ENCODE results near the gene UTS2R. TPM values are rescaled to one million over a fixed set of nuclear protein-coding genes. Genes with fewer than 3 reads are reported as not detected.
"Not testable (repeated sequence)": the region's sequence is repeated elsewhere in the genome, so short reads cannot be mapped to it uniquely, and the experiment has no call there.

Gene UTS2R
- total and polyA plus RNA-seq, 8 donors, result not detected

- Histone ChIP-seq H3K9me3 (no peaks in the 10 kb centered on the region), H3K27me3 (no peaks in the 10 kb centered on the region), H3K27ac (no peak overlapping the region), H3K4me3 (no peak overlapping the region), H3K36me3 (peaks cover 1 to 75% (median 54%) of the 10 kb centered on the region in 4 donors), H3K4me1 (no peaks in the 10 kb centered on the region)
- 92 to 97% (median 95%) methylated on average over 20 to 21 of the region's 21 CpGs for WGBS, 5 donors
- no peak for TF ChIP-seq POLR2AphosphoS5 (IDR thresholded peaks at IDR 0.05)
- TF ChIP-seq, protein P1, sequence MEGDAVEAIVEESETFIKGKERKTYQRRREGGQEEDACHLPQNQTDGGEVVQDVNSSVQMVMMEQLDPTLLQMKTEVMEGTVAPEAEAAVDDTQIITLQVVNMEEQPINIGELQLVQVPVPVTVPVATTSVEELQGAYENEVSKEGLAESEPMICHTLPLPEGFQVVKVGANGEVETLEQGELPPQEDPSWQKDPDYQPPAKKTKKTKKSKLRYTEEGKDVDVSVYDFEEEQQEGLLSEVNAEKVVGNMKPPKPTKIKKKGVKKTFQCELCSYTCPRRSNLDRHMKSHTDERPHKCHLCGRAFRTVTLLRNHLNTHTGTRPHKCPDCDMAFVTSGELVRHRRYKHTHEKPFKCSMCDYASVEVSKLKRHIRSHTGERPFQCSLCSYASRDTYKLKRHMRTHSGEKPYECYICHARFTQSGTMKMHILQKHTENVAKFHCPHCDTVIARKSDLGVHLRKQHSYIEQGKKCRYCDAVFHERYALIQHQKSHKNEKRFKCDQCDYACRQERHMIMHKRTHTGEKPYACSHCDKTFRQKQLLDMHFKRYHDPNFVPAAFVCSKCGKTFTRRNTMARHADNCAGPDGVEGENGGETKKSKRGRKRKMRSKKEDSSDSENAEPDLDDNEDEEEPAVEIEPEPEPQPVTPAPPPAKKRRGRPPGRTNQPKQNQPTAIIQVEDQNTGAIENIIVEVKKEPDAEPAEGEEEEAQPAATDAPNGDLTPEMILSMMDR (IDR thresholded peaks at IDR 0.05), result no peak
- no peak for TF ChIP-seq EP300 (IDR thresholded peaks at IDR 0.05)
- no peak for TF ChIP-seq POLR2A (IDR thresholded peaks at IDR 0.05)
- intact Hi-C loops (cut with DNase I; ENCODE audit: low total_unique reads), result no loop called here
- no peak for DNase-seq
Observed at GRCh38 chr17:82408938-82409318, 37.4 kb downstream of the UTS2R start.

DNA sequence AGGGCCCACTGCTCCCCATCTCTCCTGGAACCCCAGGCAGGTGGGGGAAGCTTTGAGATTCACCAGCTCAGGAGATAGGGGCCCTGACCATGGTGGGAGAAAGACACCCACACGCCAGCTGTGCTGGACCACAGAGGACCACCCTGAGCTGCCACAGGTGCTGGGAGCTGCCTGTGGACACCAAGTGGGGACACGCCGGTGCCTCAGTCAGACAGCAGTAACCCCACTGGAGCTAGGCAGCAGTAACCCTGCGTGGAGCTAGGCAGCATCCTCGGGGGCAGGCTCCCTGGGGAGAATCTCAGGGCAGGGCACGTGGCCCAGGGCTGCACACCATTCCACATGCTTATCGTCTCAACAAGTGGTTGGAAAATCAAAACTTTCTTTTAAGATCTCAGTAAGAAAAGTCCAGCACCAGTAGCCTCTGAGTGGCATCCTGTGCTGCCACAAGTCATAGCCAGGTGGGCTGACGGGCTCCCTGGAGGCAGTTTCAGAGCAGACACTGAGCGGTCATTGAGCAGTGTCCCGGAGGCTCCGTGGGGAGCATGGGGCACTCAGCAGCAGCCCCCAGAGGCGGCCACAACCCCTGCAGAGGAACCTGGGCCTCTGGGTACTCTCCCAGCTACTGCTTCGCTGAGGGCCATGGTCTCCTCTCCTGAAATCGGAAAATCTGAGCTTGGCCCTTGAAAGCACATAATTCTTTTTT is 38.6 kb downstream of the UTS2R start:
- Histone ChIP-seq H3K4me1 (peaks cover 0 to 10% (median 8%) of the 10 kb centered on the region in 4 donors), H3K36me3 (peaks cover 0 to 63% (median 43%) of the 10 kb centered on the region in 4 donors), H3K27me3 (no peaks in the 10 kb centered on the region), H3K27ac (no peak overlapping the region), H3K4me3 (no peak overlapping the region), H3K9me3 (no peaks in the 10 kb centered on the region)
- intact Hi-C loops (cut with DNase I; ENCODE audit: low total_unique reads), result loop anchor here (5.0 kb wide), 1 partner anchor 58 kb away; no protein-coding TSS in a partner anchor
- no peak for TF ChIP-seq POLR2A (IDR thresholded peaks at IDR 0.05)
- TF ChIP-seq, protein P1 (IDR thresholded peaks at IDR 0.05), result no peak
- TF ChIP-seq POLR2AphosphoS5 (IDR thresholded peaks at IDR 0.05), result no peak
- no peak for TF ChIP-seq EP300 (IDR thresholded peaks at IDR 0.05)
- 89 to 95% (median 95%) methylated on average over 14 of the region's 14 CpGs for WGBS, 5 donors
- no peak for DNase-seq

DNA sequence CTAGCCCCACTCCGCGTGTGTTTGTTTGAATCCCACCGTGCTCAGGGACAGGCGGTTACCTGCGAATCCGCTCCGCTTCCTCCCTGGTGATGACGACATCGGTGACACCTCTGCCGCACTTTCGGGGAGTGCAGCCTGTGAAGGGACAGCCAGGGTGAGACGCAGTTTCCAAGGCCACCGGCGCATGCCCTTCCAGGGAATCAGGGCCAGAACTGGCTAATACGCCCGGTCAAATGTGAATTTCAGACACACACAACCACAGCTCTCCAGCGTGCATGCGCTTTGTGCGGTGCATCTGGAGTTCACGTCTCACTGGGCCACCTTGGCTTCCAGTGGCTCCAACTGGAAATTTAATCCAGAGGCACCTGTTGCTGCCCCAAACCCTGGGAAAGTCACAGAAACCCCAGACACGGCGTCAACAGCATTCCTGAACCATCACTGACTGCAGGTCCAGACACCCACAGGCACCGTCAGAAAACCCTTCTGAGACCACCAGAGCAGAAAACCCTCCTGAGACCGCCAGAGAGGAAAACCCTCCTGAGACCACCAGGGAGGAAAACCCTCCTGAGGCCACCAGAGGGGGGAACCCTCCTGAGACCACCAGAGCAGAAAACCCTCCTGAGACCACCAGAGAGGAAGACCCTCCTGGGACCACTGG is 40.0 kb downstream of the UTS2R start:
- Histone ChIP-seq H3K36me3 (peaks cover 0 to 51% (median 34%) of the 10 kb centered on the region in 4 donors), H3K4me1 (peaks cover 0 to 10% (median 8%) of the 10 kb centered on the region in 4 donors), H3K27ac (no peak overlapping the region), H3K27me3 (no peaks in the 10 kb centered on the region), H3K4me3 (no peak overlapping the region), H3K9me3 (no peaks in the 10 kb centered on the region)
- DNase-seq, result no peak
- no peak for TF ChIP-seq POLR2AphosphoS5 (IDR thresholded peaks at IDR 0.05)
- no peak for TF ChIP-seq POLR2A (IDR thresholded peaks at IDR 0.05)
- TF ChIP-seq EP300 (IDR thresholded peaks at IDR 0.05), result no peak
- TF ChIP-seq, protein P1 (IDR thresholded peaks at IDR 0.05), result no peak
- intact Hi-C loops (cut with DNase I; ENCODE audit: low total_unique reads), result loop anchor here (5.0 kb wide), 1 partner anchor 59 kb away; no protein-coding TSS in a partner anchor
- 94 to 97% (median 95%) methylated on average over 22 to 24 of the region's 24 CpGs for WGBS, 5 donors

- not testable (repeated sequence) for DNase-seq, H3K27me3 ChIP-seq, H3K4me3 ChIP-seq, H3K9me3 ChIP-seq, H3K27ac ChIP-seq
- 88 to 97% (median 92%) methylated on average over 13 to 16 of the region's 16 CpGs for WGBS, 5 donors
- intact Hi-C loops (cut with DNase I; ENCODE audit: low total_unique reads), result loop anchor here (5.0 kb wide), 1 partner anchor 60 kb away; no protein-coding TSS in a partner anchor
- Histone ChIP-seq H3K36me3 (peaks cover 0 to 48% (median 33%) of the 10 kb centered on the region in 4 donors), H3K4me1 (peaks cover 0 to 11% (median 9%) of the 10 kb centered on the region in 4 donors)
Observed at GRCh38 chr17:82412081-82412480, 40.5 kb downstream of the UTS2R start.

All from stomach (tissue), 9 donors.